Lower lobe of right lung (tissue), 2 donors: Measurements from ENCODE around the gene SLC17A5. TPM values are rescaled to one million over a fixed set of nuclear protein-coding genes. Genes with fewer than 3 reads are reported as not detected.

Experiments used
- ATAC-seq, 2 donors: fragments of 200-7000 bp; cut with Tn5 transposase; one replicate each; pipeline ENCODE4 v1.9.1; 2020 to 2022; ENCODE audit warnings: mild to moderate bottlenecking in 2 of 2, moderate library complexity in 2 of 2
- DNase-seq: peaks from one replicate; pipeline ENCODE4 v3.0.0-alpha.2; 2020
- H3K27ac ChIP-seq: fragments of 200-600 bp; one replicate; pipeline ENCODE4 v1.8.0; 2022
- H3K27me3 ChIP-seq: fragments of 200-600 bp; one replicate; pipeline ENCODE4 v1.8.0; 2022; ENCODE audit warnings: low read depth
- H3K36me3 ChIP-seq: fragments of 200-600 bp; one replicate; pipeline ENCODE4 v1.8.0; 2022; ENCODE audit warnings: mild to moderate bottlenecking
- H3K4me1 ChIP-seq: fragments of 200-600 bp; one replicate; pipeline ENCODE4 v1.8.0; 2022
- H3K4me3 ChIP-seq: fragments of 200-600 bp; one replicate; pipeline ENCODE4 v1.8.0; 2022; ENCODE audit warnings: mild to moderate bottlenecking
- H3K9me3 ChIP-seq: fragments of 200-600 bp; one replicate; pipeline ENCODE4 v1.8.0; 2022
- CTCF ChIP-seq: fragments of 200-600 bp; IDR thresholded peaks from one replicate; pipeline ENCODE4 v1.8.0; 2022; ENCODE audit warnings: antibody characterized with exemption, mild to moderate bottlenecking
- intact Hi-C: fragments of 100-400 bp; cut with DNase I; formaldehyde crosslinking; loops from one replicate; pipeline ENCODE4 v1.11.0; 2022
- long read RNA-seq: library from polyadenylated mRNA; unstranded; transcript quantifications from one replicate; pipeline ENCODE4 v2.0.0, GENCODE V29; 2021
- total RNA-seq: library from RNA; stranded (reverse); fragmentation: NEBNext Ultra II Directional; extraction: Animal tissue kit (Norgen Biotek cat#: 25700); gene quantifications from one replicate; pipeline ENCODE4 v1.2.1, GENCODE V29; 2021
- donor health status: DM: no; HTN: yes; CAD: no; lungs with severe emphysema.

The SLC17A5 gene
- total RNA-seq, result 25.9 TPM
- long read RNA-seq, transcript SLC17A5-201 (11 exons, 3,455 nt), result major isoform, 39 of 71 reads
- long read RNA-seq, partial matches to known transcripts, result 7 of 71 reads
- long read RNA-seq, other reads (novel, unspliced or antisense), result 25 of 71 reads

GRCh38 chr6:73653571-73654424, at the start of gene SLC17A5:
Gene SLC17A5, minus strand, starts transcription at chr6:73653992. Its CDS starts 106 bp downstream, at chr6:73653886.
- peaks cover 8% of the 10 kb centered on the region for H3K36me3 ChIP-seq
- no peaks in the 10 kb centered on the region for H3K9me3 ChIP-seq
- peak within 1 kb of the TSS; percentile 99 for H3K4me3 ChIP-seq
- peak; percentile 95 for DNase-seq
- no peaks in the 10 kb centered on the region for H3K27me3 ChIP-seq
- TF ChIP-seq CTCF, result no peak
- intact Hi-C loops, result no loop called here
- peak within 1 kb of the TSS; percentile 99 for H3K27ac ChIP-seq
- peak; percentile 99 for ATAC-seq
- H3K4me1 ChIP-seq, result peaks cover 18% of the 10 kb centered on the region

GRCh38 chr6:73703466-73703865, 49.7 kb upstream of the SLC17A5 start:
- H3K27me3 ChIP-seq, result no peaks in the 10 kb centered on the region
- no peaks in the 10 kb centered on the region for H3K36me3 ChIP-seq
- ATAC-seq (no peak), DNase-seq (no peak)
- intact Hi-C loops, result no loop called here
- peaks cover 7% of the 10 kb centered on the region for H3K4me1 ChIP-seq
- no peak overlapping the region for H3K4me3 ChIP-seq
- H3K9me3 ChIP-seq, result no peaks in the 10 kb centered on the region
- TF ChIP-seq CTCF, result no peak
- H3K27ac ChIP-seq, result no peak overlapping the region

GRCh38 chr6:73702444-73702843, 48.7 kb upstream of the SLC17A5 start:
- Histone ChIP-seq H3K9me3 (no peaks in the 10 kb centered on the region), H3K36me3 (no peaks in the 10 kb centered on the region), H3K4me1 (peaks cover 9% of the 10 kb centered on the region), H3K27ac (no peak overlapping the region), H3K27me3 (no peaks in the 10 kb centered on the region), H3K4me3 (no peak overlapping the region)
- no peak for TF ChIP-seq CTCF
- ATAC-seq, result no peak
- DNase-seq, result no peak
- intact Hi-C loops, result no loop called here

- Histone ChIP-seq H3K36me3 (no peaks in the 10 kb centered on the region), H3K27ac (peak overlapping the region; percentile 42), H3K27me3 (no peaks in the 10 kb centered on the region), H3K9me3 (no peaks in the 10 kb centered on the region), H3K4me1 (peaks cover 30% of the 10 kb centered on the region), H3K4me3 (no peak overlapping the region)
- DNase-seq (no peak), ATAC-seq (no peak)
- TF ChIP-seq CTCF, result no peak
- intact Hi-C loops, result no loop called here
These were observed 46.1 kb upstream of the SLC17A5 start for GRCh38 chr6:73699676-73700459.

- H3K27ac ChIP-seq, result no peak overlapping the region
- DNase-seq (no peak), ATAC-seq (no peak)
- no peaks in the 10 kb centered on the region for H3K9me3 ChIP-seq
- H3K36me3 ChIP-seq, result no peaks in the 10 kb centered on the region
- H3K27me3 ChIP-seq, result no peaks in the 10 kb centered on the region
- TF ChIP-seq CTCF, result no peak
- peaks cover 30% of the 10 kb centered on the region for H3K4me1 ChIP-seq
- intact Hi-C loops, result no loop called here
- peak overlapping the region; percentile 68 for H3K4me3 ChIP-seq
These were observed 43.3 kb upstream of the SLC17A5 start for GRCh38 chr6:73696966-73697655.
